Naive B cell (primary cell): ENCODE measurements around the gene NELL1. TPM values are rescaled to one million over a fixed set of nuclear protein-coding genes. Genes with fewer than 3 reads are reported as not detected.
A peak's percentile ranks its signal among the peaks of the same experiment; 100 is the strongest.

Experiments used
- ATAC-seq, 2 donors: fragments of 150-1000 bp; cut with Tn5 transposase; 2 replicates each; pipeline ENCODE4 v1.10.0; 2021; ENCODE audit warnings: low read depth in 2 of 2, mild to moderate bottlenecking in 2 of 2, moderate library complexity in 2 of 2
- DNase-seq: peaks from one replicate; pipeline ENCODE4 v3.0.0; 2022
- H3K27ac Mint-ChIP-seq, 6 donors: one replicate each; pipeline ENCODE4 v1.8.0; 2020 to 2022; ENCODE audit warnings: mild to moderate bottlenecking in 6 of 6, mixed read lengths in 6 of 6, moderate library complexity in 5 of 6, inconsistent platforms in 2 of 6
- H3K27me3 Mint-ChIP-seq, 3 donors: one replicate each; pipeline ENCODE4 v1.8.0; 2021 to 2022; ENCODE audit warnings: mixed read lengths in 3 of 3, mild to moderate bottlenecking in 1 of 3
- H3K36me3 Mint-ChIP-seq, 2 donors: one replicate each; pipeline ENCODE4 v1.8.0; 2020 to 2022; ENCODE audit warnings: mixed read lengths in 2 of 2, inconsistent platforms in 1 of 2, mild to moderate bottlenecking in 1 of 2
- H3K4me1 Mint-ChIP-seq, 3 donors: one replicate each; pipeline ENCODE4 v1.8.0; 2020 to 2022; ENCODE audit warnings: mixed read lengths in 3 of 3, inconsistent platforms in 1 of 3, mild to moderate bottlenecking in 1 of 3, moderate library complexity in 1 of 3
- H3K4me3 Mint-ChIP-seq, 8 donors: one replicate each; pipeline ENCODE4 v1.8.0; 2020 to 2022; ENCODE audit warnings: mild to moderate bottlenecking in 8 of 8, mixed read lengths in 8 of 8, moderate library complexity in 8 of 8, inconsistent platforms in 2 of 8
- H3K9me3 Mint-ChIP-seq, 7 donors: one replicate each; pipeline ENCODE4 v1.8.0; 2020 to 2022; ENCODE audit warnings: mixed read lengths in 7 of 7, mild to moderate bottlenecking in 5 of 7, inconsistent platforms in 2 of 7, moderate library complexity in 1 of 7
- polyA plus RNA-seq, 6 donors: library from polyadenylated mRNA; unstranded; fragments of 300-500 nt; fragmentation: Illumina TruSeq; gene quantifications; one replicate each; pipeline ENCODE4 v1.2.3, GENCODE V29; 2021; ENCODE audit warnings: low read depth in 6 of 6

The NELL1 gene
- polyA plus RNA-seq, 6 donors from 2014 or later: not detected

GRCh38 chr11:21142007-21142406 lies 472.6 kb downstream of the NELL1 start:
- H3K4me1 Mint-ChIP-seq: no peaks in the 10 kb centered on the region
- DNase-seq (no peak), ATAC-seq (no peak)
- H3K4me3 Mint-ChIP-seq: no peak overlapping the region
- H3K9me3 Mint-ChIP-seq: peaks cover 0 to 11% (median 2%) of the 10 kb centered on the region in 7 donors
- no peaks in the 10 kb centered on the region for H3K36me3 Mint-ChIP-seq
- no peak overlapping the region for H3K27ac Mint-ChIP-seq
- H3K27me3 Mint-ChIP-seq: peaks cover 0 to 3% (median 0%) of the 10 kb centered on the region in 3 donors

GRCh38 chr11:21144531-21144930 lies 475.1 kb downstream of the NELL1 start:
- DNase-seq (no peak), ATAC-seq (no peak)
- no peak overlapping the region for H3K4me3 Mint-ChIP-seq
- H3K4me1 Mint-ChIP-seq: no peaks in the 10 kb centered on the region
- H3K9me3 Mint-ChIP-seq: peaks cover 0 to 7% (median 2%) of the 10 kb centered on the region in 7 donors
- H3K27me3 Mint-ChIP-seq: no peaks in the 10 kb centered on the region
- no peak overlapping the region for H3K27ac Mint-ChIP-seq
- H3K36me3 Mint-ChIP-seq: no peaks in the 10 kb centered on the region

GRCh38 chr11:21148376-21148775 lies 479.0 kb downstream of the NELL1 start:
- Mint-ChIP-seq H3K27ac (peak overlapping the region in 1 of 6 donors; percentile 64), H3K36me3 (no peaks in the 10 kb centered on the region), H3K27me3 (no peaks in the 10 kb centered on the region), H3K9me3 (peaks cover 0 to 15% (median 2%) of the 10 kb centered on the region in 7 donors), H3K4me3 (no peak overlapping the region), H3K4me1 (no peaks in the 10 kb centered on the region)
- ATAC-seq (no peak), DNase-seq (no peak)

GRCh38 chr11:21160140-21160539 lies 490.8 kb downstream of the NELL1 start:
- Mint-ChIP-seq H3K4me3 (no peak overlapping the region), H3K36me3 (no peaks in the 10 kb centered on the region), H3K27ac (no peak overlapping the region), H3K9me3 (peaks cover 0 to 10% (median 0%) of the 10 kb centered on the region in 7 donors), H3K27me3 (no peaks in the 10 kb centered on the region), H3K4me1 (no peaks in the 10 kb centered on the region)
- DNase-seq (no peak), ATAC-seq (no peak)

GRCh38 chr11:21169639-21170038 lies 500.3 kb downstream of the NELL1 start:
- no peaks in the 10 kb centered on the region for H3K27me3 Mint-ChIP-seq
- H3K27ac Mint-ChIP-seq: no peak overlapping the region
- H3K4me1 Mint-ChIP-seq: no peaks in the 10 kb centered on the region
- DNase-seq (no peak), ATAC-seq (no peak)
- no peaks in the 10 kb centered on the region for H3K36me3 Mint-ChIP-seq
- peaks cover 0 to 6% (median 0%) of the 10 kb centered on the region in 7 donors for H3K9me3 Mint-ChIP-seq
- H3K4me3 Mint-ChIP-seq: no peak overlapping the region

GRCh38 chr11:21173476-21173875 lies 504.1 kb downstream of the NELL1 start:
- Mint-ChIP-seq H3K9me3 (peaks cover 0 to 3% (median 0%) of the 10 kb centered on the region in 7 donors), H3K4me1 (no peaks in the 10 kb centered on the region), H3K36me3 (no peaks in the 10 kb centered on the region), H3K27me3 (no peaks in the 10 kb centered on the region), H3K4me3 (no peak overlapping the region), H3K27ac (no peak overlapping the region)
- ATAC-seq (no peak), DNase-seq (no peak)

GRCh38 chr11:21174781-21175180 lies 505.4 kb downstream of the NELL1 start:
- no peak for DNase-seq
- Mint-ChIP-seq H3K9me3 (peaks cover 0 to 5% (median 0%) of the 10 kb centered on the region in 7 donors), H3K27ac (no peak overlapping the region), H3K4me3 (no peak overlapping the region), H3K4me1 (no peaks in the 10 kb centered on the region), H3K27me3 (no peaks in the 10 kb centered on the region), H3K36me3 (no peaks in the 10 kb centered on the region)
- no peak for ATAC-seq

- DNase-seq (no peak), ATAC-seq (no peak)
- H3K4me3 Mint-ChIP-seq: no peak overlapping the region
- no peaks in the 10 kb centered on the region for H3K4me1 Mint-ChIP-seq
- no peaks in the 10 kb centered on the region for H3K36me3 Mint-ChIP-seq
- H3K27me3 Mint-ChIP-seq: no peaks in the 10 kb centered on the region
- H3K9me3 Mint-ChIP-seq: peaks cover 0 to 5% (median 0%) of the 10 kb centered on the region in 7 donors
- no peak overlapping the region for H3K27ac Mint-ChIP-seq
Measured at GRCh38 chr11:21177379-21177778, 508.0 kb downstream of the NELL1 start.

GRCh38 chr11:21179770-21180169 lies 510.4 kb downstream of the NELL1 start:
- DNase-seq: no peak
- no peaks in the 10 kb centered on the region for H3K36me3 Mint-ChIP-seq
- H3K4me3 Mint-ChIP-seq: no peak overlapping the region
- no peak for ATAC-seq
- H3K27ac Mint-ChIP-seq: no peak overlapping the region
- H3K4me1 Mint-ChIP-seq: no peaks in the 10 kb centered on the region
- H3K9me3 Mint-ChIP-seq: peaks cover 0 to 3% (median 0%) of the 10 kb centered on the region in 7 donors
- H3K27me3 Mint-ChIP-seq: no peaks in the 10 kb centered on the region

- no peak for ATAC-seq
- Mint-ChIP-seq H3K9me3 (peaks cover 0 to 3% (median 0%) of the 10 kb centered on the region in 7 donors), H3K27ac (no peak overlapping the region), H3K4me3 (no peak overlapping the region), H3K4me1 (no peaks in the 10 kb centered on the region), H3K27me3 (no peaks in the 10 kb centered on the region), H3K36me3 (no peaks in the 10 kb centered on the region)
- DNase-seq: no peak
Measured at GRCh38 chr11:21180182-21180581, 510.8 kb downstream of the NELL1 start.

GRCh38 chr11:21185959-21186358 lies 516.6 kb downstream of the NELL1 start:
- DNase-seq (no peak), ATAC-seq (no peak)
- Mint-ChIP-seq H3K9me3 (peaks cover 0 to 6% (median 2%) of the 10 kb centered on the region in 7 donors), H3K27me3 (no peaks in the 10 kb centered on the region), H3K27ac (no peak overlapping the region), H3K36me3 (no peaks in the 10 kb centered on the region), H3K4me1 (no peaks in the 10 kb centered on the region), H3K4me3 (no peak overlapping the region)

GRCh38 chr11:21190181-21190580 lies 520.8 kb downstream of the NELL1 start:
- Mint-ChIP-seq H3K36me3 (no peaks in the 10 kb centered on the region), H3K4me3 (no peak overlapping the region), H3K9me3 (peaks cover 0 to 6% (median 0%) of the 10 kb centered on the region in 7 donors), H3K27me3 (no peaks in the 10 kb centered on the region), H3K4me1 (no peaks in the 10 kb centered on the region), H3K27ac (no peak overlapping the region)
- no peak for DNase-seq
- no peak for ATAC-seq

GRCh38 chr11:21195995-21196394 lies 526.6 kb downstream of the NELL1 start:
- Mint-ChIP-seq H3K4me3 (no peak overlapping the region), H3K9me3 (peaks cover 0 to 14% (median 5%) of the 10 kb centered on the region in 7 donors), H3K4me1 (no peaks in the 10 kb centered on the region), H3K36me3 (no peaks in the 10 kb centered on the region), H3K27me3 (no peaks in the 10 kb centered on the region), H3K27ac (no peak overlapping the region)
- DNase-seq (no peak), ATAC-seq (no peak)

GRCh38 chr11:21198498-21198897 lies 529.1 kb downstream of the NELL1 start:
- H3K4me3 Mint-ChIP-seq: no peak overlapping the region
- H3K36me3 Mint-ChIP-seq: peaks cover 0 to 7% of the 10 kb centered on the region in 2 donors
- DNase-seq: no peak
- H3K27me3 Mint-ChIP-seq: no peaks in the 10 kb centered on the region
- H3K27ac Mint-ChIP-seq: no peak overlapping the region
- peaks cover 7 to 34% (median 13%) of the 10 kb centered on the region in 7 donors for H3K9me3 Mint-ChIP-seq
- no peak for ATAC-seq
- H3K4me1 Mint-ChIP-seq: no peaks in the 10 kb centered on the region

- H3K4me3 Mint-ChIP-seq: no peak overlapping the region
- ATAC-seq (no peak), DNase-seq (no peak)
- no peak overlapping the region for H3K27ac Mint-ChIP-seq
- peaks cover 3 to 32% (median 11%) of the 10 kb centered on the region in 7 donors for H3K9me3 Mint-ChIP-seq
- H3K36me3 Mint-ChIP-seq: peaks cover 0 to 7% of the 10 kb centered on the region in 2 donors
- no peaks in the 10 kb centered on the region for H3K27me3 Mint-ChIP-seq
- H3K4me1 Mint-ChIP-seq: no peaks in the 10 kb centered on the region
Measured at GRCh38 chr11:21205205-21205604, 535.8 kb downstream of the NELL1 start.
